Measurements from ENCODE around the gene MRTO4.

- no peak for TF ChIP-seq CTCF (IDR thresholded peaks at IDR 0.05; ENCODE audit: low read depth, low read length)
- no peak for TF ChIP-seq EZH2phosphoT487 (IDR thresholded peaks at IDR 0.05; ENCODE audit: low read depth)
Observed at GRCh38 chr1:19257178-19257914, 5.7 kb downstream of the MRTO4 start.
